KG1 (cell line): ENCODE data around the gene KTI12.

ENCODE experiments used
- DNase-seq: peaks from one replicate; lab custom pipeline; 2025; lab: John Stamatoyannopoulos, UW

Gene KTI12

GRCh38 chr1:51982161-51982560, 51.4 kb downstream of the KTI12 start:
- DNase-seq: no peak
